HG03095 (cell line): Measurements from ENCODE around the gene OR13D1.
A peak's percentile ranks its signal among the peaks of the same experiment; 100 is the strongest.
"Not testable (repeated sequence)": the region's sequence is repeated elsewhere in the genome, so short reads cannot be mapped to it uniquely, and the experiment has no call there.

Experiments used
- ATAC-seq: cut with Tn5 transposase; IDR thresholded peaks from one replicate; pipeline ENCODE4 v1.9.1; 2021; ENCODE audit warnings: moderate library complexity; ENCODE audit not compliant: unreplicated experiment

OR13D1 gene, protein sequence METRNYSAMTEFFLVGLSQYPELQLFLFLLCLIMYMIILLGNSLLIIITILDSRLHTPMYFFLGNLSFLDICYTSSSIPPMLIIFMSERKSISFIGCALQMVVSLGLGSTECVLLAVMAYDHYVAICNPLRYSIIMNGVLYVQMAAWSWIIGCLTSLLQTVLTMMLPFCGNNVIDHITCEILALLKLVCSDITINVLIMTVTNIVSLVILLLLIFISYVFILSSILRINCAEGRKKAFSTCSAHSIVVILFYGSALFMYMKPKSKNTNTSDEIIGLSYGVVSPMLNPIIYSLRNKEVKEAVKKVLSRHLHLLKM

DNA sequence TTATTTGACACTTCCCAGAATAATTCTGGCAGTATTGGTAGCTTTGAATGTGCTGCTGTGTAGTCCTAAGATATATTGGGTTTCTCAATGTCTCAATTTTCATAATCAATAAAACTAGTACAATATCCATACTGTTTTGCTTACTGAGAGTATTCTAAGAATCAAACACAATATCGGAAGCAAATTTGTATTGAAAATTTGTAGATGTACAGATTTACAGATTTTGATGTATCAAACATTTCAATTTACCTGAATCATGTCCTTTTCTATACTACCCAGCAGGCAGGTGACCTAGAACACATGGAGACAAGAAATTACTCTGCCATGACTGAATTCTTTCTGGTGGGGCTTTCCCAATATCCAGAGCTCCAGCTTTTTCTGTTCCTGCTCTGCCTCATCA, at the start of gene OR13D1:
Gene OR13D1 (plus strand): TSS at position 301 of the 400 bp plus-strand sequence. CDS start 0 bp downstream, at position 301.
- ATAC-seq, result no peak

- ATAC-seq, result no peak
Measured at GRCh38 chr9:104658496-104659195, 35.7 kb upstream of the OR13D1 start.

DNA sequence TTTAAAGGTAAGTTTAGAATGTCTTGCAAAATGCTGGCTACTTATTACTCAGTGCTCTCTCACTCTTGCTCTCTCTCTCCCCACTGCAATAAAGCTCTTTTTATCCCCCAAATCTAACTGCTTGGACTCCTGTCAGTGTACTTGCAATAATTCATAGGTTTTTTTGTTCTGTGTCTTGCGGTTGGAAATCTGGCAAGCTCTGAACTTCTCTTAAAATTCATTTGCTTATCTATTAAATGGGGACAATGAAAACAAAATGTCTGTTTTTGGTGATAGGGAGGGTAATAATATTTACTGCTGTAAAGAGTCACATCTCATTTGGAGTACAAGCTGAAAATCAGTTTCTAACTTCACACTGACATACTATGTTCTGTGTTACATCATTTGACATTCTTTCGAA, 18.7 kb upstream of the OR13D1 start:
- no peak for ATAC-seq

DNA sequence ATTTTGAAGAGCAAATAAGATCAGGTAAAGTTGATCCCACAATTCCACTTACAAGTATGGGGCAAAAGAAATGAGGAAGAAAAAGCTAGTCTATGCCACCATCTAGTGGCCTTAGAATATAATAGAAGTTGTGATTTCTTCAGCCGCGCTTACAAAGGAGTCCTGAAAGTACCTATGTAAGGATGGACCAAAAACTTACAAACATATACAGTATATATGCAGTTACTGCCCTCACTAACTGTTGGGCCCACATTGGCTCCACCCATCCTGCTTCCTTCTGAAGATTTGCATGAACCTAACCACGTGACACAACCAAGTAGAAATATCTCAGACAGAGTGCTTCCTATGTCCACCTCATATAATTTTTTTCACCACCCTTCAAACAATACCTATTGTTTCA, 11.7 kb upstream of the OR13D1 start:
- peak; percentile 70 for ATAC-seq

DNA sequence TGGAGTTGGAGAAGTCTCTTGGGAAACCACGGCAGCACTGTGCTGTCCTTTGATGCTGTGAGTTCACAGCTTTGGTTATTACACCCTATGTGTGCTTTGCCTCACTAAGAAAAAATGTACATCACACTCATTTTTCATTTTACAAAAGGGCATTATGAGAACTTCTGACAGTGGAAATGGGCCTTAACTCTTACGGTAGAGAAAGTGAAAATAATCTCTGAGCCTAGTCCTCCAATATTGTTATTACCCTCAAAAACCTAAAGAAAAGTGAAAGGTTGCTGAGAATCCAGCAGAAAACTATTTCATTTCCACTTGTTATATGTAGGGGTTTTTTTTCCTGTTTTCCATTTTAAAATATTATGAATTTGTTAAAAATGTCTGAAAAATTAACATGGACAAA, 8.2 kb upstream of the OR13D1 start:
- no peak for ATAC-seq

- ATAC-seq, result no peak
Measured at GRCh38 chr9:104700306-104700705, 6.0 kb downstream of the OR13D1 start.

- not testable (repeated sequence) for ATAC-seq
Measured at GRCh38 chr9:104708737-104709136, 14.4 kb downstream of the OR13D1 start.

DNA sequence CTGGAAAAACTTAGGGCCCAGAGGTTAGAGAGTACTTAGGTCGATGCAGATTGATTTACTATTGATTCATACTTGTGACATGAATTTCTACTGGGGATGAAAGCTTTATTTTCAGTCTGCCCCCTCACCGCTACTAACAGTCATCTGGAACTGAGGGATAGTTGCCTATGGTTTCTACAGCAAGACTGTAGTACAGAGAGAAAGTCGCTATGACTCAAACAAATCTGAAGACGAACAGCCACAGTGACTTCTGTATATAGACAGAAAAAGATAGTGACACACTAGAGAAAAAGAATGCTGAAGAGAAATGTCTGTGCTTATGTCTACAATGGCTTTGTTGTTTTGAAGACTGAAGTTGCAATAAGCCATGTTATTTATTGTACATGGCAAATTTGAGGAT, 17.3 kb downstream of the OR13D1 start:
- ATAC-seq, result no peak

DNA sequence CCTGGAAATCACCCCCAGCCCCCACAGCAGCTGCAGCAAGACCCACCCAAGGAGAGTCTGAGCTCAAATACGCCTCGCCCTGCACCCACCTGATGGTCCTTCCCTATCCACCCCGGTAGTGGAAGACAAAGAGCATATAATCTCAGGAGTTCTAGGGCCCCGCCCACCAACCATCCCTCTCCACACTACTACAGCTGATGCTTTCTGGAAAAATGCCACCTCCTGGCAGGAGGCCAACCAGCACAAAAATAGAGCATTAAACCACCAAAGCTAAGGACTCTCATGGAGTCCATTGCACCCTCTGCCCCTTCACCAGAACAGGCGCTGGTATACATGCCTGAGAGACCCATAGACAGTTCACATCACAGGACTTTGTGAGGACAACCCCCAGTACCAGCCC, 30.7 kb downstream of the OR13D1 start:
- no peak for ATAC-seq

- ATAC-seq, result no peak
Measured at GRCh38 chr9:104738452-104738851, 44.1 kb downstream of the OR13D1 start.

DNA sequence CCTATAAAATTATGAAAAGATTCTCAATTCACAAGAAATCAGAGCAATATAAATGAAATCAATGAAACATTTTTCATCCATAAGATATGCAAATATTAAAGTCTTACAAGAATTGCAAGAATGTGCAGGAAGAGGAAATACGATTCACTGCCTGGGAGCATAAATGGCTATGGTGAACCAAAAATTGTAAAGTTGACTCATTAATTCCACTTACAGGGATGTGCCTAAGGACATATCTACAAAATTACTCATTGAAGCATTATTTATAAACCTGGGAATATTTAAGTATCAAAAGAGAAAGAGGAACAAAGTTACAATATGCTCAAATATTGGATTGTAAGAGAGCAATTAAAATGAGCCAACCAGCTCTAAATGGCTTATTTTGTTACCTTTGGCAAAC, 46.3 kb downstream of the OR13D1 start:
- ATAC-seq, result no peak

- peak; percentile 35 for ATAC-seq
Measured at GRCh38 chr9:104743376-104743985, 49.2 kb downstream of the OR13D1 start.
